LNCaP clone FGC (cell line): ENCODE results near the gene KLF8.
A peak's percentile ranks its signal among the peaks of the same experiment; 100 is the strongest.

Experiments
- DNase-seq: peaks from one replicate; pipeline ENCODE4 v3.0.0-alpha.2; 2011; ENCODE audit warnings: low read depth
- H3K4me3 ChIP-seq: 2 replicates; pipeline ENCODE4 v1.5.1; 2011; ENCODE audit warnings: mild to moderate bottlenecking, low read depth, low read length, control low read depth
- CTCF ChIP-seq: IDR thresholded peaks from 2 replicates; pipeline ENCODE4 v1.5.1; 2012; ENCODE audit warnings: mild to moderate bottlenecking; ENCODE audit not compliant: control insufficient read depth, insufficient read depth; ENCODE audit errors: extremely low read depth

KLF8 gene

GRCh38 chrX:56268888-56269287 is 36.7 kb downstream of the KLF8 start:
- no peak for DNase-seq
- no peak for TF ChIP-seq CTCF
- no peak overlapping the region for H3K4me3 ChIP-seq

GRCh38 chrX:56278692-56279091 is 46.5 kb downstream of the KLF8 start:
- no peak overlapping the region for H3K4me3 ChIP-seq
- no peak for TF ChIP-seq CTCF
- no peak for DNase-seq

- no peak for TF ChIP-seq CTCF
- H3K4me3 ChIP-seq, result no peak overlapping the region
- DNase-seq, result no peak
Observed at GRCh38 chrX:56279863-56280262, 47.7 kb downstream of the KLF8 start.

GRCh38 chrX:56281789-56282188 is 49.6 kb downstream of the KLF8 start:
- DNase-seq, result peak; percentile 11
- H3K4me3 ChIP-seq, result no peak overlapping the region
- TF ChIP-seq CTCF, result peak; percentile 57

- no peak for TF ChIP-seq CTCF
- DNase-seq, result no peak
- H3K4me3 ChIP-seq, result no peak overlapping the region
Observed at GRCh38 chrX:56284269-56284668, 52.1 kb downstream of the KLF8 start.

- DNase-seq, result no peak
- no peak overlapping the region for H3K4me3 ChIP-seq
- no peak for TF ChIP-seq CTCF
Observed at GRCh38 chrX:56288608-56289007, 56.5 kb downstream of the KLF8 start.

- H3K4me3 ChIP-seq, result no peak overlapping the region
- no peak for TF ChIP-seq CTCF
- no peak for DNase-seq
Observed at GRCh38 chrX:56289449-56289848, 57.3 kb downstream of the KLF8 start.
